OCI-LY1 (cell line): ENCODE measurements around the gene PVALB.

Source experiments
- EZH2 ChIP-seq: fragments of 200-600 bp; sonication (generic), shearing (Covaris generic); IDR thresholded peaks from 2 replicates; pipeline ENCODE4 v1.8.0; 2017; ENCODE audit warnings: borderline replicate concordance, mixed run types, mild to moderate bottlenecking, antibody characterized with exemption, low read length, moderate library complexity, mixed read lengths
- TF ChIP-seq, protein P1 (sequence below): fragments of 200-600 bp; sonication (generic), shearing (Covaris generic); IDR thresholded peaks from 2 replicates; pipeline ENCODE4 v1.5.1; 2017; ENCODE audit warnings: mild to moderate bottlenecking, antibody characterized with exemption, low read length, moderate library complexity, mixed read lengths

GRCh38 chr22:36765943-36766450, 50.8 kb downstream of the PVALB start:
- TF ChIP-seq, protein P1, sequence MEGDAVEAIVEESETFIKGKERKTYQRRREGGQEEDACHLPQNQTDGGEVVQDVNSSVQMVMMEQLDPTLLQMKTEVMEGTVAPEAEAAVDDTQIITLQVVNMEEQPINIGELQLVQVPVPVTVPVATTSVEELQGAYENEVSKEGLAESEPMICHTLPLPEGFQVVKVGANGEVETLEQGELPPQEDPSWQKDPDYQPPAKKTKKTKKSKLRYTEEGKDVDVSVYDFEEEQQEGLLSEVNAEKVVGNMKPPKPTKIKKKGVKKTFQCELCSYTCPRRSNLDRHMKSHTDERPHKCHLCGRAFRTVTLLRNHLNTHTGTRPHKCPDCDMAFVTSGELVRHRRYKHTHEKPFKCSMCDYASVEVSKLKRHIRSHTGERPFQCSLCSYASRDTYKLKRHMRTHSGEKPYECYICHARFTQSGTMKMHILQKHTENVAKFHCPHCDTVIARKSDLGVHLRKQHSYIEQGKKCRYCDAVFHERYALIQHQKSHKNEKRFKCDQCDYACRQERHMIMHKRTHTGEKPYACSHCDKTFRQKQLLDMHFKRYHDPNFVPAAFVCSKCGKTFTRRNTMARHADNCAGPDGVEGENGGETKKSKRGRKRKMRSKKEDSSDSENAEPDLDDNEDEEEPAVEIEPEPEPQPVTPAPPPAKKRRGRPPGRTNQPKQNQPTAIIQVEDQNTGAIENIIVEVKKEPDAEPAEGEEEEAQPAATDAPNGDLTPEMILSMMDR = no peak
- TF ChIP-seq EZH2 = no peak
